GM19468 (cell line): ENCODE data around the gene TRPV3.

Experiments
- ATAC-seq: cut with Tn5 transposase; IDR thresholded peaks from one replicate; pipeline ENCODE4 v1.9.1; 2021; ENCODE audit warnings: mild to moderate bottlenecking, moderate library complexity, moderate number of reproducible peaks; ENCODE audit not compliant: unreplicated experiment; ENCODE audit errors: extremely low read depth

Gene TRPV3

GRCh38 chr17:3549610-3550162, 7.9 kb downstream of the TRPV3 start:
- no peak for ATAC-seq

GRCh38 chr17:3547628-3548027, 10.0 kb downstream of the TRPV3 start:
- no peak for ATAC-seq

- ATAC-seq, result no peak
Measured at GRCh38 chr17:3546997-3547396, 10.6 kb downstream of the TRPV3 start.

GRCh38 chr17:3546521-3546920, 11.1 kb downstream of the TRPV3 start:
- no peak for ATAC-seq

GRCh38 chr17:3545151-3545550, 12.5 kb downstream of the TRPV3 start:
- no peak for ATAC-seq

- ATAC-seq, result no peak
Measured at GRCh38 chr17:3544365-3544764, 13.2 kb downstream of the TRPV3 start.

- no peak for ATAC-seq
Measured at GRCh38 chr17:3543453-3543852, 14.2 kb downstream of the TRPV3 start.

GRCh38 chr17:3542410-3543088, 15.1 kb downstream of the TRPV3 start:
- ATAC-seq, result no peak

GRCh38 chr17:3539881-3540540, 17.6 kb downstream of the TRPV3 start:
- ATAC-seq, result no peak

- no peak for ATAC-seq
Measured at GRCh38 chr17:3536716-3537115, 20.9 kb downstream of the TRPV3 start.

GRCh38 chr17:3535253-3535995, 22.2 kb downstream of the TRPV3 start:
- ATAC-seq, result no peak

GRCh38 chr17:3534881-3535252, 22.7 kb downstream of the TRPV3 start:
- ATAC-seq, result no peak

GRCh38 chr17:3533752-3534151, 23.9 kb downstream of the TRPV3 start:
- ATAC-seq, result no peak

GRCh38 chr17:3532859-3533142, 24.8 kb downstream of the TRPV3 start:
- no peak for ATAC-seq

- no peak for ATAC-seq
Measured at GRCh38 chr17:3532106-3532858, 25.3 kb downstream of the TRPV3 start.

GRCh38 chr17:3531266-3532101, 26.1 kb downstream of the TRPV3 start:
- ATAC-seq, result no peak

GRCh38 chr17:3529817-3530741, 27.5 kb downstream of the TRPV3 start:
- no peak for ATAC-seq

- ATAC-seq, result no peak
Measured at GRCh38 chr17:3528880-3529511, 28.6 kb downstream of the TRPV3 start.
